CD4-positive, alpha-beta T cell treated with Interleukin-10 for 1 hour (primary cell): Measurements from ENCODE around the gene C4BPB.

Experiments used
- DNase-seq: peaks from one replicate; pipeline ENCODE4 v3.0.0-alpha.2; 2020

Gene C4BPB

DNA sequence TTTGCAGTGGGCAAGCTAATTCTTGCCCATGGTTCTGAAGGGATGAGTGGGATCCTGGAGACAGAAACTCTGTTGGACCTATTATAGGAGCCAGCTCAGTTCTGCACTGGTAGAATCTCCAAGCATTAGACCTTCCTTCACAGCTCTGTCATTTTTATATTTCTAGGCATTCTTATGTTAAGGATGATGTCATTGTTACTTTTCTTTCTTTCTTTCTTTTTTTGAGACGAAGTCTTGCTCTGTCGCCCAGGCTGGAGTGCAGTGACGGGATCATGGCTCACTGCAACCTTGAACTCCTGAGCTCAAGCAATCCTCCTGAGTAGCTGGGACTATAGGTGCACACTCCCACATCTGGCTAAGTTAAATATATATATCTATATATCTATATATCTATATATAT is 28.1 kb upstream of the C4BPB start:
- DNase-seq = no peak

DNA sequence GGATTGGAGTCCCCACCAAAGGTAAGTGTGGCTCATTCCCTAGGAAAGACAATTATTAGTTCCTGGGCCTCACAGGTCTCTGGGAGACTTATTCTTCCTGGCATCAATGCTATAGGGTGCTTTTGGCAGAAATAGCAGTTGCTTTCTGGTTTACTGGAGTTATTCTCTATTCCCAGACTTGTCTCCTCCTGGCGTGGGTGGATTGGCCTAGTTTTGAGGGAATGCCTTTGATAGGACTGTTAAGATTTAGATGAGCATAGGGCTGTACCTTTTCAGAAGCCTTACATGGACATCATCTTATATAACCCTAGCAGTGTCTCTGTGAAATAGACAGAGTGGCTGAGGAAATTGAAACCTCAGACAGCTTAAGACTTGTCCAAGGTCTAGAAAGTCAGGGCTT is 26.6 kb upstream of the C4BPB start:
- no peak for DNase-seq

GRCh38 chr1:207063014-207063413 is 25.6 kb upstream of the C4BPB start:
- DNase-seq = no peak

- no peak for DNase-seq
Measured at GRCh38 chr1:207064561-207064960, 24.1 kb upstream of the C4BPB start.

- no peak for DNase-seq
Measured at GRCh38 chr1:207067185-207067584, 21.5 kb upstream of the C4BPB start.

GRCh38 chr1:207067665-207068064 is 21.0 kb upstream of the C4BPB start:
- no peak for DNase-seq

GRCh38 chr1:207069061-207069460 is 19.6 kb upstream of the C4BPB start:
- no peak for DNase-seq

GRCh38 chr1:207069858-207070506 is 18.7 kb upstream of the C4BPB start:
- no peak for DNase-seq

DNA sequence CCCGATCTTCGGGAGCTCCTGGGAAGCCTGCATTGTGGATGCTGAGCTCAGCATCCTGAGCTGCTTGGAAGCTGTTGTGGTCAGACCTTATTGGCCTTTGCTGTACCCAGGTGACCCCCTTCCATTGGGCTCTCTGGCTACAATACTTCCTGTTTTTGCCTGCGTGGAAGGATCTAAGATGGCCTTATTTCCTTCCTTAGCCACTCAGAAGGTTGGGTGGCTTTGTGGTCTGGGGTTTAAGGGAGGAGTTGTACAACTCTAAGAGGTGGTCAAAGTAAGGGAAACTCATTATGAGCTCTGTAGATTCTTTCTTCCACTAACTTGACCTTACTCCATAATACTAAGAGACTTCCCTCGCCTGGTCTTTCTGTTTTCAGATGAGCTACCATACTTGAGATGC is 17.8 kb upstream of the C4BPB start:
- DNase-seq = no peak

DNA sequence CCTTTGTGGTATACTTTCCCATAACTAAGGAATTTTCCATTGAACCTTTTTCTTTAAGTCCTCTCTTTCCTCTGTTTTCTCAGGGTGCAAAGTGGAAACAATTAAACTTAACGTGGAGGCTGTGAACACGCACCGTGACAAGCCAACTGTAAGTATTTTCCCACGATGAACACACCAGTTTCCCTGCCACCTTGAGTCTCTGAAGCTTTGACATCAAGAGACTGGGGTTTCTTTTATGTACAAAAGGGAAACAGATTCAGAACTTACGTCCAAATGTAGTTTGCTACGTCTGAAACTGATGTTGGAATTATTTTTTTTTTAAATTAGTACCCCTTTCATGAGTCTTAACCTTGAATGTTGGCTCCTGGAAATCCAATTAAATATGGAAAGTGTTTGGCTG is 17.2 kb upstream of the C4BPB start:
- DNase-seq = no peak

DNA sequence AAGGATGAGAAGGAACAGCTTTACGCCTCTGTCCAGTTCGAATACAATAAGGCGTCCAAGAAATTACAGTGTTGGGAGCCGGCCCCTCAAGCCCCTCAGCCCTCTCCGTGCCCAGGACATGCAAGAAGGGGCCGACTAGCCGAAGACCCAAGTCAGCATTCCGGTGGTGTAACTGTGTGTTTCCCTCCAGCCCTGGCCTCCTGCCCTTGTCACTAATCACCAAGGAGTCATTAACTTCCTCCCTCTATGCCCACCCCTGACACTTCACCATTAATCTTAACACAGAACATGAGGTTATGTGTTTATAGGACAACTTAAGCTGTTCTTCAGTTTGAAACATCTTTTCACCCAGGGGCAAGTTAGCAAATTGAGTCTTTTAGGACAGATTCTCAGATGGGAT is 16.4 kb upstream of the C4BPB start:
- DNase-seq = no peak

DNA sequence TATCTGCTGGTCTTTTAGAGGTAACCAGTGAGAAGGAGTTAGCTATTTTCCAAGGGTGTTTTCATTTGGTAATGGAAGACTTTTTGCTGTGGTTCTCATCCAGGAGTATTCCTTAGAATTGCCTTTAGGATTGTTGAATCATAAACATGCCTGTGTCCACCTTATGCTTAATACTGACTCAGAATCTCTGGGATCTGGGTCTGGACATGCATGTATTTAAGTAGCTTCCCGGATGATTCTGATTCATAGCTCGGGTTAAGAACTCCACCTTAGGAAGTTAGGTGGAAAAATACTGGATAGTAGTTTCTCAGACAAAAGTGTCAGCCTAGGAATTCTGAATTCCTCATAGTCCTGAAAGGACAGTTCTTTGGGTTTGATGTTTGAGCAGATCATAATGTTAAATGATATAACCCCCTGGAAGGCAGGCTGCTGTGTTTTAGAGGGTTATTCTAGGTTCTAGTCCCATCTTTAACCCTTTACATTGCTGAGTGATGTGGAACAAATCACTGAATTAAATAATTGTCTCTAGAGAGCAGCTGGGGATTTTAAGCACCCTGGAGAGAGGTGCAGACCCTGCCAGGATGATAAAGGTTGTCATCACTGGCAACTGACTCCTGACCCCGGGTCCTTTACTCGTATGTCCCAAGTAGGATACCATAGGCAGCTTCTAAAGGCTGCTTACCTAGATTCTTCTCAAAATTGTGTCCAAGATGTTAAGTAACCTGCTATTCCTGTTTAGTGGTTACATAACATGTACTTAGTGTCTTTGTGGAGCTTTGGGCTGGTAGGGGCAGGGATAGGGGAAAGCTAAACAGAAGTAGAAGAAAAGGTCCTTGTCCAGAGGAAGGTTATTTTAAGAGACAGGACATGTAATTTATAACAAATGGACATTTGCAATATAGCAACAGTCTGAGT is 14.5 kb upstream of the C4BPB start:
- DNase-seq = no peak

GRCh38 chr1:207076181-207076955 is 12.3 kb upstream of the C4BPB start:
- DNase-seq = no peak

GRCh38 chr1:207077012-207077411 is 11.6 kb upstream of the C4BPB start:
- DNase-seq = no peak

DNA sequence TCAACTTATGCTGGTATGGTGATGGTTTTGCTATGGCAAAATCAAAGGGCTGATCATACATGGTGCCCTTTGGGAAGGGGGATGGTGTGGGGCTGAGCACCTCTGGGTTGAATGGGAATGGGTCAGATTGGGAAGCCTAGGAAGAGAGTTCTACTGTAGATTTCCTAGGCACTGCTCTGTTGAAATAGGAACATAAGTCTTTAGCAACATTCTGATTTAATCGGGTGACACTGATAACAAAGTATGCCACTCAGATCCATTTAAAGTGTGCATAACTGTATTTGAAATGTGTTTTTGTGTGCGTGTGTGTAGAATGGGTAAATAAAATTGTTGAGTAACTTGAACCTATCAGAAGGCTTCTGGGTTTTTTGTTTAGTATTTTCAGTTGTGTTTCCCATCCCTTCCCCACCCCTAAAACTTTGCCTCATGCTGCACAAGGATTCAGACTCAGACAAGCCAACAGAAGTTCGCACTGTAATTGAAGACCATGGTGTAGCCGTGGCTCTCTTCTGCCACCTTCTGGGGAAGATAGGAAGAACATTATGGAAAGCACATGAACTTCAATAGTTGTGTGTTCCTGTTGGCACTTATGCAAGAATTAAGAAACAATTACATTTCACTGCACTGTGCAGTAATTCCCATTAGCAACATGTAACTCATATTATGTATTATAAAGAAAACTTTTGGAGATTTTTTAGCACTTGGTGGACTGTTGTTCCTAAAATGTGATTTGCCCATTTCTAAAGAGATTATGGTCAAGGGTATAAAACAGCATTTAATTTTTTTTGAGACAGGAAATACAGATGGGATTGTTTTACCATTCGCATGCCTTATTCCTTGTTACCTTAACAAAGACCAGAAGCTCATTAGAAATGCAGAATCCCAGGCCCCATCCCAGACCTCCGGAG is 10.9 kb upstream of the C4BPB start:
- DNase-seq = peak; percentile 83

DNA sequence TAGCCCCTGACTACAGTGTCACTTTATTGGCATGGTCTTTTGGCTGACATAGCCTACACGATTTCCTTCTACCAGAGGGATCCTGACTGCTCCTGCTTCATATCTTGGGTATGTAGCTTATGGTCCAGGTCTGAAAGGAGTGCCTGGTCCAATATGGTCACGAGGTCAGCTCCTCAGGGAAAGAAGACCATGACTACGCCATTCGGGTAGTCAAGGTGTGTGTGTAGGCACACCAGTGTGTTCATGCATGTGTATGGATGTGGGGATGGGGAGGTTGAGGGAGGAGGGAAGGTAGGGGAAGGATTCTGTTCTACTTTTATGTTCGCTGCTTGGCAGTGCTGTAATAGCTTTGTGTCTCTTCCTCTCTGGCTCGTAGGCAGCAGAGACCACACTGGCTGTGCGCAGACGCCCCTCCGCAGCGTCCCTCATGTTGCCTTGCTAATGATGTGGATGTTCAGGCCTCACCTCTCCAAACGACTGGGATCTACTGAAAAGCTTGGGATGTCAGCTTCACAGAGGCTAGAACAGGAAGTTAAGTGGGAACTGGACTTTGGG is 10.0 kb upstream of the C4BPB start:
- DNase-seq = no peak

GRCh38 chr1:207079706-207080241 is 8.9 kb upstream of the C4BPB start:
- DNase-seq = no peak

DNA sequence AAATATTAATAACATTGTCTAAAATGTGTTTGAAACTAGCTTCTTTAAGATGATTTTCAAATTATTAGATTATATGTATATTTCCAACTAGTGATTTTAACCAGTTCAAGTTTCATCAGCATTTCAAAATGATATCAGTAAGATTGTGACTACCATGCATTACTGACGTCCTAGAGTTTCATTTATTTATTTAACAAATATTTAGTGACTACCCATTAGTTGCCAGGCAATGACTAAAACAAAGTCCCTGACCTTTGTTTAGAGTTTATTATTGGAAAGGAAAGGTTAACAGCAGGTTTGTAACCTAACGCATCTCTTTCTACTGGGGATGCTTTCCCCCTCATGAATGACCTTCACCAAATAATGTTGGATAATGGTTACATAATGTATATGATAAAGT is 7.6 kb upstream of the C4BPB start:
- DNase-seq = no peak

DNA sequence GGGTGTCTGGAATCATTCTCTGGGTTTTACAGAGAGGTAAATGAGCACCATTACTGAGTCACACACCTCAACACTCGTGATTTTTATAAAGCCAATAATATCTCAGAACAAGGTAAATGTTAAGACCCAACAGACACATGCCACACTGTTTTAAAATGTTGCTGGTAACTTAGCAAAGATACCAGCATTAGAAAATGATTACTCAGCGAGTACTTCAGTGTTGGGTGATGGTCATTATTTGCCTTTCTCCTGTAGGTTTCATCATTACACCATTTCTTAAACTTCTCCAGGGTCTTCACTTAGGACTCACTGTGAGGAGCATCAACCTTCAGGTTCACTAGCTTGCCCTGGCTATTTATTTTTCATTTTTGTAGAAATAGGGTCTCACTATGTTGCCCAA is 6.9 kb upstream of the C4BPB start:
- no peak for DNase-seq

GRCh38 chr1:207084232-207084631 is 4.4 kb upstream of the C4BPB start:
- no peak for DNase-seq

GRCh38 chr1:207084701-207085180 is 3.9 kb upstream of the C4BPB start:
- DNase-seq = peak; percentile 72

DNA sequence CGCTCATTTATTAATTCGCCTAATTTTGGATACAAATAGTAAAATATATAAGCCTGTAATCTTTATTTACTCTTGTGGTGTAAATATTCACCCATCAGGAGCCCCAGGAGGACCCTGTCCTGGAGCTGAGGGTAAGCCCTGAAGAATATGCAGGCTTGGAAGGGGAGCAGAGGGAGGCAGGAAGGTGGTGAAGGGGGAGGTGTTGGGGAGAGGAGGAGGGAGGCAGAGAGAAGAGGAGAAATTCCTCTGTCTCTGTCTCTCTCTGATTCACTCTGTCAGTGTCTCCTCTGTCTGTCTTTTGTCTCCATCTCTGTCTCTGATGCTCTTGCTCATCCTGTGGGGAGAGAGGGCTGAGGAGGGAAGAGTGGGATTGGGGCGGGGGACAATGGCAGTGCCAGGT is 2.8 kb upstream of the C4BPB start:
- no peak for DNase-seq
